Diencephalon (tissue), 1 donor: ENCODE results near the gene TOMM5. TPM values are rescaled to one million over a fixed set of nuclear protein-coding genes. Genes with fewer than 3 reads are reported as not detected.

Source experiments
- total RNA-seq: library from RNA; depleted of rRNA; stranded (reverse); fragments of >200 nt; gene quantifications from one replicate; pipeline ENCODE4 v1.2.3, GENCODE V29; 2014

The TOMM5 gene
- 78.2 TPM for total RNA-seq

DNA sequence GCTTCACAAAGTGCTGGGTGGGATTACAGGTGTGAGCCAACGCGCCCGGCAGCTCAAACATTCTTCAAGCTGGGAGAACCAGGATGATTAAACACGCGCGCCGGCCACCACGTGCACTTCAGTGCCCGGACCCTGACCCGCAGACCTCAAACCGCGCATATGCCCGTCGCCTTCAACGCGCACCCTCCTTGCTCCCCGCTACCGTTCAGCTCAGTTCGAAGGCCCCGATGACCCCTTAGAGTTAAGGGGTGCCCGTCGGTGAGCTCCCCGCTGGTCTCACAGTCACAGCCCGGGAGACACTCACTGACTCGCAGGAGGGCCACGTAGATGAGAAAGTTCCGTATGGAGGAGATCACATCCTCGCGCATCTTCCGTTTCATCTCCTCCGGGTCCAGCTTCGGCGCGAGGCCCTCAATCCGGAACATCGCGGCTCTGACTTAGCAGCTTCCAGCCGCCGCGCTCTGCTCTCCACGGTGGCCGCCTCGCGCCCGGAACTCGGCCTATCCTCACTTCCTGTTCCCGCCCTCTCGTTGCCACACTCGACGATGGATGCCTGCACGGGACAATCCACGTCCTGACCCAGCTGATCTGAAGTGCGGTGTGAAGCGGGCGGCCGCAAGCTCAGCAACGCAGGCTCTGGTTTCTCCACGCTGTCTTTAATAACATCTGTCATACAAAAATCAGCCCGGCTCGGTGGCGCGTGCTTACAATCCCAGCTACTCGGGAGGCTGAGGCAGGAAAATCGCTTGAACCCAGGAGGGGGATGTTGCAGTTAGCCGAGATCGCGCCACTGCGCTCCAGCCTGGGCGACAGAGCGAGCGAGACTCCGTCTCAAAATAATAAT is at the start of gene TOMM5:
TOMM5 (minus strand) TSS at position 490 of the 844 bp plus-strand sequence; CDS start at position 425, 65 bp downstream.

DNA sequence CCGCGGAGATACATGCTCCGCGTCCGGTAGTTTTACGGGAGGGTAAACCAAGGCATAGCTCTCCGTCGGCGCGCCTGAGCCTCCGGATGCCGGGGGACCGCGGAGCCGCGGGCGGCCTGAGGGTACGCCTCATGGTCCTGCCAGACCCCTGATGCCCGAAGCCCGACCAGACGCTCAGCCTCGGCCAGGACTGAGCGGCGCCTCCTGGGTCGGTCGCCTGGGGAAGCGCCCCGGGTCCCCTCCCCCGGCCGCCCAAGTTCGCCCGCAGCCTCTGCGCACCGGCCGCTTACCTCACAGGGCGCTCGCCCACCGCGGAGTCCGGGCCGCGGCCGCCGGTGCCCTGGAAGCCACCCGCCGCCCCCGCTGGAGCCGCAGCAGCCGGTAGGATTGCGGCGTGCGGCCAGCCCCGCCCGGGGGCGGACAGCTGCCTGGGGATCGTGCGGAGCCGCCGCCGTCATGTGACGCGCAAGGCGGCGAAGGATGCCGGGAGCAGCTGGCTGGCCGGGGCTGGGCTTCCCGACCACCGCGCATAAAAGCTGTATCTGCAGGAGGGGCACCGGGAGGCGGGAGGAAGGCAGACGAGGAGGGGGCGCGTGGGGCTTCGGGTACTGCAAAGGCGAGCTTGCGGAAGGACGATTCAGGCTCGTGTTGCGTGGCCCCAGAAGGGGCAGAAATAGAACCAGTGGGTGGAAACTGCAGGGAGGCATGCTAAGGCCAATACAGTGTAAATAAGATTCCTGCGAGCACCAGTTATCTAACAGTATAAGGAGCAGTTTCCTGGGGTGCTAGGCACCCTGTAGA is 16.3 kb downstream of the TOMM5 start, which contains the start of gene FBXO10:
FBXO10 (minus strand) TSS at position 460 of the 801 bp plus-strand sequence. CDS start 34,612 bp downstream, outside the sequence.

Other genes starting within 250 kb of the TOMM5 start
- gene GRHPR, start 169.9 kb downstream of the TOMM5 start, total RNA-seq, result 73.1 TPM
- 19.6 TPM for gene ZBTB5, start 127.1 kb downstream of the TOMM5 start, total RNA-seq
- gene POLR1E, start 106.6 kb downstream of the TOMM5 start, total RNA-seq, result 32.8 TPM
- 13.6 TPM for gene FBXO10, start 16.2 kb downstream of the TOMM5 start, total RNA-seq
- 3.0 TPM for gene FRMPD1, start 58.4 kb upstream of the TOMM5 start, total RNA-seq
- gene TRMT10B, start 161.2 kb upstream of the TOMM5 start, total RNA-seq, result 3.7 TPM
- 58.1 TPM for gene EXOSC3, start 192.5 kb upstream of the TOMM5 start, total RNA-seq
- gene DCAF10, start 208.2 kb upstream of the TOMM5 start, total RNA-seq, result 27.0 TPM